AG09319 (cell line): Measurements from ENCODE around the gene ADRB2.

ENCODE experiments used
- DNase-seq: peaks from one replicate; pipeline ENCODE4 v3.0.0-alpha.2; 2010; ENCODE audit warnings: low read depth; ENCODE audit errors: extremely low read depth
- CTCF ChIP-seq: IDR thresholded peaks from 2 replicates; pipeline ENCODE4 v1.5.1; 2011; ENCODE audit warnings: low read depth, mild to moderate bottlenecking, inconsistent platforms, low read length, moderate library complexity

ADRB2 gene

GRCh38 chr5:148860599-148860998 lies 34.2 kb downstream of the ADRB2 start:
- no peak for TF ChIP-seq CTCF
- DNase-seq = no peak

- no peak for DNase-seq
- TF ChIP-seq CTCF = no peak
Observed at GRCh38 chr5:148861088-148861487, 34.7 kb downstream of the ADRB2 start.

- DNase-seq = no peak
- no peak for TF ChIP-seq CTCF
Observed at GRCh38 chr5:148861696-148862095, 35.3 kb downstream of the ADRB2 start.

GRCh38 chr5:148864113-148864841 lies 37.9 kb downstream of the ADRB2 start:
- peak; percentile 25 for DNase-seq
- TF ChIP-seq CTCF = no peak

- DNase-seq = no peak
- TF ChIP-seq CTCF = no peak
Observed at GRCh38 chr5:148866024-148866423, 39.6 kb downstream of the ADRB2 start.

- TF ChIP-seq CTCF = no peak
- no peak for DNase-seq
Observed at GRCh38 chr5:148873120-148873519, 46.7 kb downstream of the ADRB2 start.

- TF ChIP-seq CTCF = no peak
- no peak for DNase-seq
Observed at GRCh38 chr5:148873690-148874485, 47.5 kb downstream of the ADRB2 start.
